ENCODE data around the gene RTP3.
A peak's percentile ranks its signal among the peaks of the same experiment; 100 is the strongest.
"Not testable (repeated sequence)": the region's sequence is repeated elsewhere in the genome, so short reads cannot be mapped to it uniquely, and the experiment has no call there.

RTP3 gene

GRCh38 chr3:46491089-46492070 lies 6.4 kb upstream of the RTP3 start:
- DNase-seq, result no peak

DNA sequence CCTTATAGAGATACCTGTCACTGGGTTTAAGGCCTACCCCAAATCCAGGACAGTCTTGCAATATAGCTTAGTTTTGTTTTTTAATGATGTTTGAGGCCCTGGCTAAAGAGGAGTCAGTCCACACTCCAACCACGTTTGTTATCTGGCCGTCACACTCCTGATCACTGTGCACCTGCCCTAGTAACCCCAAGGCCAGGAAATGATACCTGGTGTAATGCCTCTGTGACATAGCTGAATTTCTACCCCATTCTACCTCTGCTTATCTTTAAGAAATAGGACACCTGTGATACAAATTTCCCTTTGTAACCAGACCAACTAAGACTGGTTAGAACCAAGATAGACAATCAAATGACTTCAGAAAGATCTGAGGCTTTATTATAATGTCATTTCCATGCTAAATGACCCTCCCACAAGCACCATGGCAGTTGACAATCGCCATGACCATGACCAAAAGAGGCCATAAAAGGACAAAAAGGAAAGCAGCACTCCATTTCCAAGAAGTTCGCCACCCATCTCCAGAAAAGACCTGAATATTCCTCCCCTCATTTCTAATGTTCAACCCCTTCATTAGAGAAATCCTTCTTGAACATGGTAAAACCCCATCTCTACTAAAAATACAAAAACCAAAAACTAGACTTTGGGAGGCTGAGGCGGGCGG lies 4.8 kb upstream of the RTP3 start:
- no peak for DNase-seq

DNA sequence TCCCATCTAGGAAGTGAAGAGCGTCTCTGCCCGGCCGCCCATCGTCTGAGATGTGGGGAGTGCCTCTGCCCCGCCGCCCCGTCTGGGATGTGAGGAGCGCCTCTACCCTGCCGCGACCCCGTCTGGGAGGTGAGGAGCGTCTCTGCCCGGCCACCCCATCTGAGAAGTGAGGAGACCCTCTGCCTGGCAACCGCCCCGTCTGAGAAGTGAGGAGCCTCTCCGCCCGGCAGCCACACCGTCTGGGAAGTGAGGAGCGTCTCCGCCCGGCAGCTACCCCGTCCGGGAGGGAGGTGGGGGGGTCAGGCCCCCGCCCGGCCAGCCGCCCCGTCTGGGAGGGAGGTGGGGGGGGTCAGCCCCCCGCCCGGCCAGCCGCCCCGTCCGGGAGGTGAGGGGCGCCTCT lies 3.3 kb upstream of the RTP3 start:
- not testable (repeated sequence) for DNase-seq

- no peak for DNase-seq
Observed at GRCh38 chr3:46495901-46496456, 1.8 kb upstream of the RTP3 start.

GRCh38 chr3:46496746-46497555 lies 825 bp upstream of the RTP3 start:
- DNase-seq, result peak; percentile 14

DNA sequence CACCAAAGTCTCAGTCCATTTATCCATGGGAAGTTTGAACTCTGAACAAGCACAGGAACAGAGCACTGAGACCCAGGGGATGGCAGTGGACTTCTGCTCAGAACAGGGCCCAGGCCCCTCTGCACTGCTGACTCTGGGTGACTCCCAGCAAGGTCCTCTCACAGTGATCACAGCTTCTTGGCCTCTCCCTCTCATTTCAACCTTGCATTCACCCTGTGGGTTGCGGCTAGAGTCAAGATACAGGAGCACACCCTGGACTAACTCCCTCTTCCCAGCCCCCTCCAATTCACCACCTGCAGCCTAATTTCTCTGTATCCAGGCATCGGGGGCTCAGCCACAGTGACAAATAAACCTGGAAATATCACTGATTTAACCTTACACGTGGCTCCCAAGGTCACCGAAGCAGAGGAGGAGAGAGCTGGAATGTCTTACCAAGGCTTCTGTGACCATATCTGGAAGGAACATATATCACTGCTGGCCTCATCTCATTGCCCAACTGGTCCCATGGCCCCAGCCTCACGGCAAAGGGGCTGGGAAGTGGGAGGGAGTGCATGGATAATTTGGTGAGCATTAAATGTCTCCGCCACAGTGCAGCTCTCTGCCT lies 1.2 kb downstream of the RTP3 start:
- DNase-seq, result no peak

DNA sequence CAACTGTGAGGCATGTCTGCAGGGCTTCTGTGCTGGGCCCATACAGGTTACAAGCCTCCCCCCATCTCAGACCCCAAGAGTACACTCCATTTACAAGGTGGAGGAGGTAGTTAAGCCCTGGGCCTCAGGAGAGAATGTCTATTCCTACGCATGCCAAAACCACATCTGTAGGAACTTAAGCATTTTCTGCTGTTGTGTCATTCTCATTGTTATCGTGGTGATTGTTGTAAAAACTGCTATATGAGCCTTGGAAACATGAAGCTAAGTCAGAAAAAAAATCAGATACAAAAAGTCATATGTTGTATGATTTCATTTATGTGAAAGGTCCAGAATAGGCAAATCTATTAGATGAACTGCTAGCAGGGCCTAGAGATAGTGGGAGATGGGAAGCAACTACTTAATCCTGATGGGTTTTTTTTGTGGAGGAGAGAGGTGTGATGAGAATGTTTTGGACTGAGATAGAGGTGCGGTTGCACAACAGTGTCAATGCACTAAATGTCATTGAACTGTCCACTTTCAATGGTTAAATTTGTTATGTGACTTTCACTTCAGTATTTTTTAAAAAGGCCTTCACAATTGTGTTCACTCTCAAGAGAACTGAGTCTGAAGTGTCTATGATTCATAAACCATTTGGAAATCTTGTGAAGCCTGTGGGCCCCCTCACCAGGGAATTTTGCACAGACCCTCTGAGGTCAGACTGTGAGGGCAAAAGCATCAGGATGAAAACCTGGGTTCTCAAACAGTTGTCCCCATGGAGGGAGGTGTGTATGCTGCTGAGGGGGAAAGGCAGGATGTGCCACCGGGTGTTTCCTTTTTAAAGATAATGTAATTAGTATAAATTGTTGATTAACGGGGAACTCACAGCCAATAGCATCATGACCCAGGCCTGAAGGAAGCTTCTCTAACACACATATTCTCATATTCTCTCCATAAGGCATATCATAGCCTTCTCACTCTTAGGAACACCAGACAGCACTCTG lies 3.2 kb downstream of the RTP3 start:
- no peak for DNase-seq

DNA sequence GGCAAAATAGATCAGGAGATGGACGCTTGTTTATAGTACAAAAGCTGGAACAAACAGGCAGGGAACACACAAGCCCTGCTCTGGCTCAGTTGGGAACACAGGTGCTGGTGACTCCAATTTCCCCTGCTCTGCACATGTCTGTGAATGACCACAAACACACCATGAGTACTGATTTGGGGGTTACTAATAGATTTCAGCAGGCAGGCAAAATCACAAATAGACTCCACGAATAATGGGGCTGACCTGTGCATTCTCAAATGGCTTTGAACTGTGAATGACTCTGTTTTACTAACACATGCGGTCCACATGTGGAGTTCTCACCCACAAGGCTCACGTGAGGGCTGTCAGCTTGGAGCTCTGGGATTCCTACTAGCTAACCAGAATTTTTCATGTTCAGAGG lies 3.9 kb downstream of the RTP3 start:
- no peak for DNase-seq

DNA sequence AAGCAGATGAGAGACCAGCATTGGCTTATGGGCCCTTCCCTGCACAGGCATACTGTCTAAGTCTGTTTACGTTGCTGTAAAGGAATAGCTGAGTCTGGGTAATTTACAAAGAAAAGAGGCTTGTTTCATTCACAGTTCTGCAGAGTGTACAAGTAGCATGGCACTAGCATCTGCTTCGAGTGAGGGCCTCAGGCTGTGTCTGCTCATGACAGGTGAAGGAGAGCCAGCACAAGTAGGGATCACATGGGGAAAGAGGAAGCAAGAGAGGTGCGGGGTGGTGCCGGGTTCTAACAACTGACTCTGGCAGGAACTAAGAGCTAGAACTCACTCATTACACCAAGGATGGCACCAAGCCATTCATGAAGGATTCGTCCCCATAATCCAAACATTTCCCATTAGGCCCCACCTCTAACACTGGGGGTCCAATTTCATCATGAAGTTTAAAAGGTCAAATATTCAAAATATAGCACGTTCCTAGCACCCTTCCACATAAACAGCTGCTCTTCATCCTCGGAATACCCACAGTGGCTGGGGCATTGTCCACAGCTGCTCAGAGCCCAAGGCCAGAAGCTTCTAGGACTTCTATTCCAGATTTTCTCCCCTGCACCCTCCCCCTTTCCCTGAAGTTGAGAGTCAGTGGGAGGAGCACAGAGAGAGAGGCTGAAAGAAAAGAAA lies 5.6 kb downstream of the RTP3 start:
- no peak for DNase-seq

DNA sequence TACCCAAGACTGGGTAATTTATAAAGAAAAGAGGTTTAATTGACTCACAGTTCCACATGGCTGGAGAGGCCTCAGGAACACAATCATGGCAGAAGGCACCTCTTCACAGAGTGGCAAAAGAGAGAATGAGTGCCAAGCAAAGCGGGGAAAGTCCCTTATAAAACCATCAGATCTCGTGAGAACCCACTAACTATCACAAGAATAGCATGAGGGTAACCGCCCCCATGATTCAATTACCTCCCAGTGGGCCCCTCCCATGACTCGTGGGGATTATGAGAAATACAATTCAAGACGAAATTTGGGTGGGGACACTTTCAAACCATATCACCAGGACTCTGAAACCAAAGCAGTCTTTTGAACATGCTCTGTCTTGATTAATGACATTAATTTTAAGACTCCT lies 7.0 kb downstream of the RTP3 start:
- no peak for DNase-seq

GRCh38 chr3:46505953-46506352 lies 8.2 kb downstream of the RTP3 start:
- no peak for DNase-seq

DNA sequence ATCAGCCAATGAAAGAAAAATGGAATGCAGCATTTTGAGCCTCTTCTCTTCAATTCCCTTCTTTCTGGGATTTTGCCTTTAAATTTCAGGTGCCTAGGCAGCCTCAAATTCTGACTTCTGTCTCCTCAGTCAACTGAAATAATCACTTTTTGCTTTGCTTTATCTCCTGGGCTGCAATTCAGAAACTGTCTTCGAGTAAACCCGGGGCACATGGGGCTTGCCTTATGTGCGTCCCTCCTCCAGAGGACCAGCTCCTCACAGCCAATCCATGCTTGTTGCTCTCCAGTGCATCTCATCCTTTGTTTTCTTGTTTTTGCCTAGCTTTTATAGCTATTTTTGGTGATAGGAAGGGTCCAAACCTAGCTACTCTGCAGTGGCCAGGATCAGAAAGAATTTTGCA lies 8.8 kb downstream of the RTP3 start:
- DNase-seq, result no peak

DNA sequence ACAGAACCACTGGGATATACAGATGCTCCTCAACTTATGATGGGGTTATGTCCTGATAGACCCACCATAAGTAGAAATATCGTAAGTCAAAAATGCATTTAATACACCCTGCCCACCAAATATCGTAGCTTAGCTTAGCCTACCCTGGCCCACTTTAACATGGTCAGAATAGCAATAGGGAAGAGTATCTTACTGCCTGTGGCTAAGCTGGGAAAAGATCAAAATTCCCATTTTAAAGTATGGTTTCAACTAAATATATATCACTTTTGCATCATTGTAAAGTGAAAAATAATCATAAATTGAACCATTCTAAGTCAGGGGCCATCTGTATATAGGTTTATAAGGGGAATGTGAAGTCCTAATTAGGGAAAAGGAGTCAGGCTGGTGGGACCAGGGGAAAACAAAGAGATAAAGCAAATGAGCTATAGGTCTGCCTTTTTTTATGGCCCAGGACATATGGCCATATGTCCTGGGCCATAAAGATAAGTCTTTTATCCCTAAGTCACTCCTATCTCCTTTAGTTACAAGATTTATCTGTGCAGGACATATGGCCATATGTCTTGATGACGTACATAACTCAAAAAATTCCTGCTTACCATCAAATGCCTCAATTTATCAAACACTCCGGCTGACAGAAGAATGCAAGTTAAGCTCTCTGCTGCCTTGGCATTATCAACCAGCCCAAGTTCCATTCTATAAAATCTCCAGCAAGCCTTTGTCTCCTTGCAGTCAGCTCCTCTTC lies 11.2 kb downstream of the RTP3 start:
- no peak for DNase-seq

DNA sequence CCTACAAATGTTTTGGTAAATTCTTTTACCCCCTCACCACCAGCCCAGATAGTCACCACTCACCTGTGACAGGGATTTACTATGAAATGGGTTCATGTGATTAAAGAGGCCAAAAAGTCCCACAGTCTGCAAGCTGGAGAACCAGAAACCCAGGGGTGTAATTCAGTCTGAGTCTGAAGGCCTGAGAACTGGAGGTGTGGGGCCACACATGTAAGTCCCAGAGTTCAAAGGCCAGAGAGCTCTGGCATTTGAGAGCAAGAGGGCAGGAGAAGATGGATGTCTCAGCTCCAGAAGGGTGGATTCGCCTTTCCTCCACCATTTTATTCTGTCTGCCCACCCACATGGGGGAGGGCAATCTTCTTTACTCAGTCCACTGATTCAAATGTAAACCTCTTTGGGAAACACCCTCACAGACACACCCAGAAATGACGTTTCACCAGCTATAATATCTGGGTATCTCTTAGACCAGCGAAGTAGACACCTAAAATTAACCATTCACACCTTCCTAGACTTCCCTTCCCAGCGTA lies 11.9 kb downstream of the RTP3 start:
- no peak for DNase-seq

DNA sequence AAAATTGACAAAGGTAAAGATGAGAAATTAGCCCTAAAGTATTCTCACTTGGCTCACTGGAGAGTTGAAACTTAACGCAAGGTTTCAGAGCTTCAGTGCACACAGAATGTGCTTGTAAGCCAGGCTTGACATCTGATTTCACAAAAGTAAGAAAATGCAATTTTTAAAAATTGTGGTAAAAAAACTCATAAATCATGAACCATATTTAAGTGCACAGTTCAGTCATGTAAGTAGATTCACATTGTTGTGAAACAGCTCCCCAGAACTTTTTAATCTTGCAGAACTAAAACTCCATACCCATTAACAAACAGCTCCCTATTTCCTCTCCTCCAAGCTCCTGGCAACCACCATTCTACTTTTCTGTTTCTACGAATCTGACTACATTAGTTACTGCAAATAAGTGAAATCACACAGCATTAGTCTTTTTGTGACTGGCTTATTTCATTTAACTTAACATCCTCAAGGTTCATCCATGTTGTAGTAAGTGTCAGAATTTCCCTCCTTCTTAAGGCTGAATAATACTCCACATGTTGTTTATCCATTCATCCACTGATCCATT lies 14.5 kb downstream of the RTP3 start:
- DNase-seq, result no peak

GRCh38 chr3:46516521-46516920 lies 18.7 kb downstream of the RTP3 start:
- no peak for DNase-seq

DNA sequence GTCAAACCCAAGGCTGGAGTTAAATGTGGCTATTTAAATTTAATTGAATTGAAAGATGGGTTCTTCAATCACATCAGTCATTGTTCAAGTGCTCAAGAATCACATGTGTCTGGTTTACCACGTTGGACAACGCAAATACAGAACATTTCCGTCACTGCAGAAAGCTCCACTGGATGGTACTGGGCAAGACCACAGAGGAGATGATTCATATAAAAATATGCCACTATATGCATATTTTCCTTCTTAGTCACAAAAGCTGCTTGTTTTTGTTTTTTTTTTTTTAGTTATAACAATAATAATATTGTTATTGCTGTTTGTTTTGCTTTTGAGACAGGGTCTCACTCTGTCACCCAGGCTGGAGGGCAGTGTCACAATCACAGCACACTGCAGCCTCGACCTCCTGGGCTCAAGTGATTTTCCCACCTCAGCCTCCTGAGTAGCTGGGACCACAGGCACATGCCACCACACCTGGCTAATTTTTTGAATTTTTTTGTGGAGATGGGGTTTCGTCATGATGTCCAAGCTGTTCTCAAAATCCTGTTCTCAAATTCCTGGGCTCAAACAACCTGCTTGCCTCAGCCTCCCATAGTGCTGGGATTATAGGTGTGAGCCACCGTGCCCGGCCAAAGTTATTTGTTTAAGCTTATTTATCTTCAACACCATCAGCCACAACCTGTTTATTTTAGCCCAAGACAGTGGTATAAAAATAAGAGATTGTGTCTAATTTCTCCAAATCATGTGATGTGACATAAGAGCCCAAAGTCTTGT lies 19.4 kb downstream of the RTP3 start:
- no peak for DNase-seq

DNA sequence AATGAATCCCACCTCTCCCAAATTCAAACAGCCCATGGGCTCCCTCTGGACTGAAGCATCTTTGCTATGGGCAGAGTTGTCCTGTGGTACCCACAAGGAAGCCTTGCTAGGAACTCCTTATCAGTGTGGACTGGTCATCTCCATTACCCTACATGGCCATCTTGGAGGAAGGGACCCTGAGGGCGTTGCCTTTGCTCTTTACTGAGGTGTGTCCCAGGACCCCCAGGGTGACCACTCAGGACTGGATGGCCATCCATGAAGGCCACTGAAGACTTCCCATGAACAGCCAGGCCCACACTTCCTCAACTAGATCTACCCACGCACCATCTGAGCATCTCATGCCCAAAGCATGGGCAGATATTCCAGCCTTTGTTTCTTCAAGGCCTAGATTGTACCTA lies 20.0 kb downstream of the RTP3 start:
- DNase-seq, result no peak

DNA sequence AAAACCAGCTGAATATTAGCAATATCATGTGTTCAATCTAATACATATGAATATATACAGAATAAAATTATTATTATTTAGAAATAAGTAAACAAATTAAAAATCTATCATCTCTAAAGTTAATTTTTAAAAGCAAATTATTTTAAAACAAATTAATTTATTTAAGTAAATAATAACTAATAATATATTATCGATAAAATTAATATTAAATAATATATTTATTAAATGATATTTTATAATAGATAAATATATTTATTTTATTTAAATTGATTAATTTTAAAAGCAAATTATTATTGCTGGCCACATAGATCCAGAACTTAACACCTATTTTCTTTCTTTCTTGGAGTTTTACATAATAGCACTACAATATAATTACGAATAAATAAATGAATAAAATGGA lies 22.2 kb downstream of the RTP3 start:
- DNase-seq, result no peak
